GM23338 (cell line): ENCODE data around the gene MSANTD1. TPM values are rescaled to one million over a fixed set of nuclear protein-coding genes. Genes with fewer than 3 reads are reported as not detected.

Experiments
- ATAC-seq: fragments of 200-7000 bp; cut with Tn5 transposase; 3 replicates; pipeline ENCODE4 v1.9.1; 2020
- DNase-seq: peaks from one replicate; pipeline ENCODE4 v3.0.0-alpha.2; 2015; ENCODE audit warnings: low spot score
- H2AFZ ChIP-seq: fragments of 200-600 bp; sonication (generic); 2 replicates; pipeline ENCODE4 v1.8.0; 2016; ENCODE audit warnings: antibody characterized with exemption, mild to moderate bottlenecking, moderate library complexity
- H3F3A ChIP-seq: fragments of 200-600 bp; sonication (generic); replicated peaks from 2 replicates; pipeline ENCODE4 v1.8.0; 2017; ENCODE audit warnings: antibody characterized with exemption, mixed run types, low read depth
- H3K27ac ChIP-seq: fragments of 200-600 bp; sonication (generic); 2 replicates; pipeline ENCODE4 v1.6.1; 2016; ENCODE audit warnings: low read depth
- H3K27me3 ChIP-seq: fragments of 200-600 bp; sonication (generic); 2 replicates; pipeline ENCODE4 v1.8.0; 2016; ENCODE audit warnings: mild to moderate bottlenecking, mixed run types, moderate library complexity; ENCODE audit not compliant: insufficient read depth
- H3K36me3 ChIP-seq: fragments of 200-600 bp; sonication (generic); 2 replicates; pipeline ENCODE4 v1.8.0; 2016; ENCODE audit warnings: mild to moderate bottlenecking; ENCODE audit not compliant: insufficient read depth
- H3K4me1 ChIP-seq: fragments of 200-600 bp; sonication (generic); 2 replicates; pipeline ENCODE4 v1.8.0; 2016; ENCODE audit warnings: mild to moderate bottlenecking, moderate library complexity; ENCODE audit not compliant: insufficient read depth
- H3K4me2 ChIP-seq: fragments of 200-600 bp; sonication (generic); 2 replicates; pipeline ENCODE4 v1.7.1; 2017; ENCODE audit warnings: mixed run types
- H3K4me3 ChIP-seq: fragments of 200-600 bp; sonication (generic); 2 replicates; pipeline ENCODE4 v1.6.1; 2016; ENCODE audit warnings: mixed run types
- H3K79me2 ChIP-seq: fragments of 200-600 bp; sonication (generic); replicated peaks from 2 replicates; pipeline ENCODE4 v1.8.0; 2017; ENCODE audit warnings: mild to moderate bottlenecking; ENCODE audit not compliant: insufficient read depth
- H3K9me2 ChIP-seq: fragments of 200-600 bp; sonication (generic); 2 replicates; pipeline ENCODE4 v1.8.0; 2017; ENCODE audit not compliant: insufficient read depth
- H4K20me1 ChIP-seq: fragments of 200-600 bp; sonication (generic); replicated peaks from 2 replicates; pipeline ENCODE4 v1.8.0; 2017; ENCODE audit warnings: mild to moderate bottlenecking; ENCODE audit not compliant: insufficient read depth
- H3K27ac Mint-ChIP-seq: 2 replicates; pipeline ENCODE4 v1.8.0; 2020; ENCODE audit warnings: inconsistent platforms, mild to moderate bottlenecking, moderate library complexity, mixed read lengths
- H3K27me3 Mint-ChIP-seq: 3 replicates; pipeline ENCODE4 v1.8.0; 2022; ENCODE audit warnings: low read depth, mild to moderate bottlenecking, moderate library complexity, mixed read lengths, inconsistent platforms; ENCODE audit not compliant: insufficient read depth, poor library complexity
- H3K36me3 Mint-ChIP-seq: 3 replicates; pipeline ENCODE4 v1.8.0; 2021; ENCODE audit warnings: low read depth, mild to moderate bottlenecking, inconsistent platforms, moderate library complexity, mixed read lengths
- H3K4me1 Mint-ChIP-seq: 3 replicates; pipeline ENCODE4 v1.8.0; 2020; ENCODE audit warnings: mild to moderate bottlenecking, inconsistent platforms, mixed read lengths
- H3K4me3 Mint-ChIP-seq: 3 replicates; pipeline ENCODE4 v1.8.0; 2021; ENCODE audit warnings: moderate library complexity, mild to moderate bottlenecking, inconsistent platforms, mixed read lengths
- H3K9me3 Mint-ChIP-seq: 3 replicates; pipeline ENCODE4 v1.8.0; 2020; ENCODE audit warnings: moderate library complexity, mild to moderate bottlenecking, inconsistent platforms, mixed read lengths
- CREB1 ChIP-seq: fragments of 250-450 bp; sonication (Bioruptor Pico); IDR thresholded peaks from 2 replicates; pipeline ENCODE4 v1.5.0; 2020; ENCODE audit warnings: low read depth, mild to moderate bottlenecking, moderate library complexity
- EZH2 ChIP-seq: fragments of 200-600 bp; sonication (generic); IDR thresholded peaks from one replicate; pipeline ENCODE4 v1.8.0; 2017; ENCODE audit warnings: antibody characterized with exemption, mild to moderate bottlenecking, low read depth; ENCODE audit not compliant: unreplicated experiment
- EZH2phosphoT487 ChIP-seq: fragments of 200-600 bp; sonication (generic); IDR thresholded peaks from one replicate; pipeline ENCODE4 v1.8.1; 2018; ENCODE audit warnings: antibody characterized with exemption; ENCODE audit not compliant: unreplicated experiment
- NANOG ChIP-seq: IDR thresholded peaks from 2 replicates; pipeline ENCODE4 v1.6.1; 2016; ENCODE audit warnings: antibody characterized with exemption, borderline replicate concordance
- POLR2AphosphoS5 ChIP-seq: IDR thresholded peaks from 2 replicates; pipeline ENCODE4 v1.6.1; 2016; ENCODE audit warnings: antibody characterized with exemption, low read depth
- ZNF114 ChIP-seq: fragments of 250-450 bp; sonication (Bioruptor Pico); IDR thresholded peaks from 2 replicates; pipeline ENCODE4 v1.5.0; 2020; ENCODE audit warnings: mild to moderate bottlenecking, moderate library complexity
- ZNF331 ChIP-seq: fragments of 250-450 bp; sonication (Bioruptor Pico); IDR thresholded peaks from 2 replicates; pipeline ENCODE4 v1.5.0; 2020; ENCODE audit warnings: low read depth, mild to moderate bottlenecking, moderate library complexity
- polyA plus RNA-seq: library from polyadenylated mRNA; unstranded; fragments of >200 nt; fragmentation: Nextera tagmentation; extraction: Ambion mirVana; gene quantifications from 2 replicates; pipeline ENCODE4 v1.2.1, GENCODE V29; 2016
- total RNA-seq: library from RNA; depleted of rRNA; stranded (reverse); fragments of >200 nt; shearing (Covaris generic); gene quantifications from 2 replicates; pipeline ENCODE4 v1.2.3, GENCODE V29; 2014
- TF ChIP-seq, protein P1 (sequence below), 2 experiments: fragments of 200-600 bp in 1 of 2; sonication (generic) in 1 of 2; conservative IDR thresholded peaks; 2 replicates each; pipeline versions ENCODE4 v1.5.1 to v1.6.1; 2016 to 2017; ENCODE audit warnings: antibody characterized with exemption in 2 of 2, low read depth in 2 of 2, mild to moderate bottlenecking in 2 of 2, moderate library complexity in 1 of 2
- TF ChIP-seq, protein P2 (sequence below): IDR thresholded peaks from 2 replicates; pipeline ENCODE4 v1.6.1; 2016; ENCODE audit warnings: antibody characterized with exemption
- TF ChIP-seq, protein P3 (sequence below): IDR thresholded peaks from one replicate; pipeline ENCODE4 v1.6.1; 2018; ENCODE audit warnings: antibody characterized with exemption; ENCODE audit not compliant: unreplicated experiment
- TF ChIP-seq, protein P4 (sequence below): fragments of 250-450 bp; sonication (Bioruptor Pico); IDR thresholded peaks from 2 replicates; pipeline ENCODE4 v1.5.0; 2020; ENCODE audit warnings: mild to moderate bottlenecking, moderate library complexity

MSANTD1 gene
- total and polyA plus RNA-seq, 2 experiments from 2014 or later: 0.29 to 1.0 TPM

DNA sequence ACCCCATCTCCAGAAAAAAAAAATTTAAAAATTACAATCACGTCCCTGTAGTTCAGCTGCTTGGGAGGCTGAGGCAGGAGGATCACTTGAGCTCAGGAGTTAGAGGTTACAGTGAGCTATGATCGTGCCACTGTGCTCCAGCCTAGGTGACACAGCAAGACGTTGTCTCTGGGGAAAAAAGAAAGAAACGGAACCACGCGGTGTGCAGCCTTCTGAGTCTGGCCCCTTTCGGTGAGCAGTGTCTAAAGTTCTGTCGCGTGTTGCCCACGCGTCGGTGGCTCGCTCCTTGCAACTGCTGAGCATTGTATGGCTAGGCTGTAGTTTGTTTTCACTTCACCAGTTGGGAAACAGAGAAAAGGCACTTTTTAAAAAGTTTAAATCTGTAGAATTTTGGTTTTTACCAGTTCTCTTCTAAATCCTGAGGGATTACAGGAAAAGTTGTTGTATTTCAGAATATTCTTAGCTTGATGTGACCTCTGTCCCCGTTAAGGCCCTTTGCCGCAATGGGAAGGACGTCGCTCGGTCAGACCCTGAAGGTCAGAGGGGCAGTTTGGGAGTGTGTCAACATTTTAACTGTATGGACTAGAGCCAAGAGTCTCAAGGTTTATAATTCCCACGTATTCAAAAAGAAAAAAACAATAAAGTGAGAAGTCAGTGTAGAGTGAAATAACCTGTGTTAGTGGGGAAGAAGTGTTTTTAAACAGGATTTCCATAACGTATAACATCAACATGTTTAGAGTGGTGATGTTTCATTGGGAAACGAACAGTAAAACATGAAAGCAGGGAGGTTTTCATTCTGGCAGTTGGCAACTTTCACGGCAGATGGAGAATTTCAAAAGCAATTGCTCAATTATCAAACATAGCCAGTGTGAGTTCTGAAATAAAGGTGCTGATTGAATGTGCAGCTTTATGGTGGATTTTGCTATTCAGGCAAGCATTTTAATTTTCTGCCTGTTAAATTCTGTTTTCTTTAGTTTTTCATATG lies 45.8 kb upstream of the MSANTD1 start (continued):
- TF ChIP-seq, protein P1, sequence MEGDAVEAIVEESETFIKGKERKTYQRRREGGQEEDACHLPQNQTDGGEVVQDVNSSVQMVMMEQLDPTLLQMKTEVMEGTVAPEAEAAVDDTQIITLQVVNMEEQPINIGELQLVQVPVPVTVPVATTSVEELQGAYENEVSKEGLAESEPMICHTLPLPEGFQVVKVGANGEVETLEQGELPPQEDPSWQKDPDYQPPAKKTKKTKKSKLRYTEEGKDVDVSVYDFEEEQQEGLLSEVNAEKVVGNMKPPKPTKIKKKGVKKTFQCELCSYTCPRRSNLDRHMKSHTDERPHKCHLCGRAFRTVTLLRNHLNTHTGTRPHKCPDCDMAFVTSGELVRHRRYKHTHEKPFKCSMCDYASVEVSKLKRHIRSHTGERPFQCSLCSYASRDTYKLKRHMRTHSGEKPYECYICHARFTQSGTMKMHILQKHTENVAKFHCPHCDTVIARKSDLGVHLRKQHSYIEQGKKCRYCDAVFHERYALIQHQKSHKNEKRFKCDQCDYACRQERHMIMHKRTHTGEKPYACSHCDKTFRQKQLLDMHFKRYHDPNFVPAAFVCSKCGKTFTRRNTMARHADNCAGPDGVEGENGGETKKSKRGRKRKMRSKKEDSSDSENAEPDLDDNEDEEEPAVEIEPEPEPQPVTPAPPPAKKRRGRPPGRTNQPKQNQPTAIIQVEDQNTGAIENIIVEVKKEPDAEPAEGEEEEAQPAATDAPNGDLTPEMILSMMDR (conservative IDR thresholded peaks at IDR 0.05; ENCODE audit: low read depth in 2 of 2): no peak
- TF ChIP-seq ZNF331 (CRISPR knock-in tag) (no peak), POLR2AphosphoS5 (no peak), EZH2phosphoT487 (no peak), ZNF114 (CRISPR knock-in tag) (no peak)
- TF ChIP-seq, protein P2, sequence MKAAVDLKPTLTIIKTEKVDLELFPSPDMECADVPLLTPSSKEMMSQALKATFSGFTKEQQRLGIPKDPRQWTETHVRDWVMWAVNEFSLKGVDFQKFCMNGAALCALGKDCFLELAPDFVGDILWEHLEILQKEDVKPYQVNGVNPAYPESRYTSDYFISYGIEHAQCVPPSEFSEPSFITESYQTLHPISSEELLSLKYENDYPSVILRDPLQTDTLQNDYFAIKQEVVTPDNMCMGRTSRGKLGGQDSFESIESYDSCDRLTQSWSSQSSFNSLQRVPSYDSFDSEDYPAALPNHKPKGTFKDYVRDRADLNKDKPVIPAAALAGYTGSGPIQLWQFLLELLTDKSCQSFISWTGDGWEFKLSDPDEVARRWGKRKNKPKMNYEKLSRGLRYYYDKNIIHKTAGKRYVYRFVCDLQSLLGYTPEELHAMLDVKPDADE: no peak
- TF ChIP-seq, protein P3, sequence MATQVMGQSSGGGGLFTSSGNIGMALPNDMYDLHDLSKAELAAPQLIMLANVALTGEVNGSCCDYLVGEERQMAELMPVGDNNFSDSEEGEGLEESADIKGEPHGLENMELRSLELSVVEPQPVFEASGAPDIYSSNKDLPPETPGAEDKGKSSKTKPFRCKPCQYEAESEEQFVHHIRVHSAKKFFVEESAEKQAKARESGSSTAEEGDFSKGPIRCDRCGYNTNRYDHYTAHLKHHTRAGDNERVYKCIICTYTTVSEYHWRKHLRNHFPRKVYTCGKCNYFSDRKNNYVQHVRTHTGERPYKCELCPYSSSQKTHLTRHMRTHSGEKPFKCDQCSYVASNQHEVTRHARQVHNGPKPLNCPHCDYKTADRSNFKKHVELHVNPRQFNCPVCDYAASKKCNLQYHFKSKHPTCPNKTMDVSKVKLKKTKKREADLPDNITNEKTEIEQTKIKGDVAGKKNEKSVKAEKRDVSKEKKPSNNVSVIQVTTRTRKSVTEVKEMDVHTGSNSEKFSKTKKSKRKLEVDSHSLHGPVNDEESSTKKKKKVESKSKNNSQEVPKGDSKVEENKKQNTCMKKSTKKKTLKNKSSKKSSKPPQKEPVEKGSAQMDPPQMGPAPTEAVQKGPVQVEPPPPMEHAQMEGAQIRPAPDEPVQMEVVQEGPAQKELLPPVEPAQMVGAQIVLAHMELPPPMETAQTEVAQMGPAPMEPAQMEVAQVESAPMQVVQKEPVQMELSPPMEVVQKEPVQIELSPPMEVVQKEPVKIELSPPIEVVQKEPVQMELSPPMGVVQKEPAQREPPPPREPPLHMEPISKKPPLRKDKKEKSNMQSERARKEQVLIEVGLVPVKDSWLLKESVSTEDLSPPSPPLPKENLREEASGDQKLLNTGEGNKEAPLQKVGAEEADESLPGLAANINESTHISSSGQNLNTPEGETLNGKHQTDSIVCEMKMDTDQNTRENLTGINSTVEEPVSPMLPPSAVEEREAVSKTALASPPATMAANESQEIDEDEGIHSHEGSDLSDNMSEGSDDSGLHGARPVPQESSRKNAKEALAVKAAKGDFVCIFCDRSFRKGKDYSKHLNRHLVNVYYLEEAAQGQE: no peak

DNA sequence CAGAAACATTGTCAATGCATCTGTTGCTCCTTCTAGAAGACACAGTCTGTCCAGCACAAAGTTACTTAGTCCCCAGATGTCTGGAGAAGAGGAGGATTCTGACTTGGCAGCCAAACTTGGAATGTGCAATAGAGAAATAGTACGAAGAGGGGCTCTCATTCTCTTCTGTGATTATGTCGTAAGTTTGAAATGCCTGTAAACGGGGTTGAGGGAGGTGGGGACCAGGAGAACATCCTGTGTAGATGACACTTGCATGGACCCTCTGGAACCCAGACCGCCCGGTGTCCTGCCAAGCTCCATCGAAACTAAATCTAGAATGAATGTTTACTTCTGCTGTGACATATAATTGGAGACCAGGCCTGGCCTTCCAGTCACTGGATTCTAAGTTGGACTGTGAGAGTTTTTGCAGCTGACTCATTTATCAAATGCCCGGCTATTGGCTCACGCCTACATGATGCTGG lies 45.0 kb upstream of the MSANTD1 start:
- H3K27ac Mint-ChIP-seq: no peak overlapping the region
- Histone ChIP-seq H3K4me2 (no peak overlapping the region), H3K79me2 (no peaks in the 10 kb centered on the region), H3F3A (no peaks in the 10 kb centered on the region), H3K27me3 (no peaks in the 10 kb centered on the region), H3K36me3 (peaks cover 39% of the 10 kb centered on the region), H3K4me3 (no peak overlapping the region), H2AFZ (no peak overlapping the region), H3K4me1 (no peaks in the 10 kb centered on the region), H4K20me1 (no peaks in the 10 kb centered on the region; the same call in 1 of the 2 replicates), H3K27ac (no peak overlapping the region), H3K9me2 (no peaks in the 10 kb centered on the region)
- peaks cover 27% of the 10 kb centered on the region for H3K36me3 Mint-ChIP-seq
- no peak for ATAC-seq
- H3K4me1 Mint-ChIP-seq: no peaks in the 10 kb centered on the region
- H3K27me3 Mint-ChIP-seq: no peaks in the 10 kb centered on the region
- no peak overlapping the region for H3K4me3 Mint-ChIP-seq
- TF ChIP-seq CREB1 (CRISPR knock-in tag) (no peak), ZNF114 (CRISPR knock-in tag) (no peak), EZH2 (no peak), EZH2phosphoT487 (no peak), NANOG (no peak)
- TF ChIP-seq, protein P4, sequence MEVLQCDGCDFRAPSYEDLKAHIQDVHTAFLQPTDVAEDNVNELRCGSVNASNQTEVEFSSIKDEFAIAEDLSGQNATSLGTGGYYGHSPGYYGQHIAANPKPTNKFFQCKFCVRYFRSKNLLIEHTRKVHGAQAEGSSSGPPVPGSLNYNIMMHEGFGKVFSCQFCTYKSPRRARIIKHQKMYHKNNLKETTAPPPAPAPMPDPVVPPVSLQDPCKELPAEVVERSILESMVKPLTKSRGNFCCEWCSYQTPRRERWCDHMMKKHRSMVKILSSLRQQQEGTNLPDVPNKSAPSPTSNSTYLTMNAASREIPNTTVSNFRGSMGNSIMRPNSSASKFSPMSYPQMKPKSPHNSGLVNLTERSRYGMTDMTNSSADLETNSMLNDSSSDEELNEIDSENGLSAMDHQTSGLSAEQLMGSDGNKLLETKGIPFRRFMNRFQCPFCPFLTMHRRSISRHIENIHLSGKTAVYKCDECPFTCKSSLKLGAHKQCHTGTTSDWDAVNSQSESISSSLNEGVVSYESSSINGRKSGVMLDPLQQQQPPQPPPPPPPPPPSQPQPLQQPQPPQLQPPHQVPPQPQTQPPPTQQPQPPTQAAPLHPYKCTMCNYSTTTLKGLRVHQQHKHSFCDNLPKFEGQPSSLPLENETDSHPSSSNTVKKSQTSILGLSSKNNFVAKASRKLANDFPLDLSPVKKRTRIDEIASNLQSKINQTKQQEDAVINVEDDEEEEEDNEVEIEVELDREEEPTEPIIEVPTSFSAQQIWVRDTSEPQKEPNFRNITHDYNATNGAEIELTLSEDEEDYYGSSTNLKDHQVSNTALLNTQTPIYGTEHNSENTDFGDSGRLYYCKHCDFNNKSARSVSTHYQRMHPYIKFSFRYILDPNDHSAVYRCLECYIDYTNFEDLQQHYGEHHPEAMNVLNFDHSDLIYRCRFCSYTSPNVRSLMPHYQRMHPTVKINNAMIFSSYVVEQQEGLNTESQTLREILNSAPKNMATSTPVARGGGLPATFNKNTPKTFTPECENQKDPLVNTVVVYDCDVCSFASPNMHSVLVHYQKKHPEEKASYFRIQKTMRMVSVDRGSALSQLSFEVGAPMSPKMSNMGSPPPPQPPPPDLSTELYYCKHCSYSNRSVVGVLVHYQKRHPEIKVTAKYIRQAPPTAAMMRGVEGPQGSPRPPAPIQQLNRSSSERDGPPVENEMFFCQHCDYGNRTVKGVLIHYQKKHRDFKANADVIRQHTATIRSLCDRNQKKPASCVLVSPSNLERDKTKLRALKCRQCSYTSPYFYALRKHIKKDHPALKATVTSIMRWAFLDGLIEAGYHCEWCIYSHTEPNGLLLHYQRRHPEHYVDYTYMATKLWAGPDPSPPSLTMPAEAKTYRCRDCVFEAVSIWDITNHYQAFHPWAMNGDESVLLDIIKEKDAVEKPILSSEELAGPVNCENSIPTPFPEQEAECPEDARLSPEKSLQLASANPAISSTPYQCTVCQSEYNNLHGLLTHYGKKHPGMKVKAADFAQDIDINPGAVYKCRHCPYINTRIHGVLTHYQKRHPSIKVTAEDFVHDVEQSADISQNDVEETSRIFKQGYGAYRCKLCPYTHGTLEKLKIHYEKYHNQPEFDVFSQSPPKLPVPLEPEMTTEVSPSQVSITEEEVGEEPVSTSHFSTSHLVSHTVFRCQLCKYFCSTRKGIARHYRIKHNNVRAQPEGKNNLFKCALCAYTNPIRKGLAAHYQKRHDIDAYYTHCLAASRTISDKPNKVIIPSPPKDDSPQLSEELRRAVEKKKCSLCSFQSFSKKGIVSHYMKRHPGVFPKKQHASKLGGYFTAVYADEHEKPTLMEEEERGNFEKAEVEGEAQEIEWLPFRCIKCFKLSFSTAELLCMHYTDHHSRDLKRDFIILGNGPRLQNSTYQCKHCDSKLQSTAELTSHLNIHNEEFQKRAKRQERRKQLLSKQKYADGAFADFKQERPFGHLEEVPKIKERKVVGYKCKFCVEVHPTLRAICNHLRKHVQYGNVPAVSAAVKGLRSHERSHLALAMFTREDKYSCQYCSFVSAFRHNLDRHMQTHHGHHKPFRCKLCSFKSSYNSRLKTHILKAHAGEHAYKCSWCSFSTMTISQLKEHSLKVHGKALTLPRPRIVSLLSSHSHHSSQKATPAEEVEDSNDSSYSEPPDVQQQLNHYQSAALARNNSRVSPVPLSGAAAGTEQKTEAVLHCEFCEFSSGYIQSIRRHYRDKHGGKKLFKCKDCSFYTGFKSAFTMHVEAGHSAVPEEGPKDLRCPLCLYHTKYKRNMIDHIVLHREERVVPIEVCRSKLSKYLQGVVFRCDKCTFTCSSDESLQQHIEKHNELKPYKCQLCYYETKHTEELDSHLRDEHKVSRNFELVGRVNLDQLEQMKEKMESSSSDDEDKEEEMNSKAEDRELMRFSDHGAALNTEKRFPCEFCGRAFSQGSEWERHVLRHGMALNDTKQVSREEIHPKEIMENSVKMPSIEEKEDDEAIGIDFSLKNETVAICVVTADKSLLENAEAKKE: no peak
- H3K9me3 Mint-ChIP-seq: no peaks in the 10 kb centered on the region; the same call in 2 of the 3 replicates
- DNase-seq: no peak
